ENCODE measurements around the gene NEK11. TPM values are rescaled to one million over a fixed set of nuclear protein-coding genes. Genes with fewer than 3 reads are reported as not detected.

Gene NEK11
- total RNA-seq, 2 experiments from 2014 or later, result 1.6 to 4.2 TPM

- no peaks in the 10 kb centered on the region for H3K27me3 Mint-ChIP-seq
- POLR2A ChIA-PET, result no interaction called here
- peaks cover 4% of the 10 kb centered on the region for H3K4me1 ChIP-seq (ENCODE audit: insufficient read depth, low read length)
- H3K4me1 Mint-ChIP-seq (ENCODE audit: low read depth), result peaks cover 15% of the 10 kb centered on the region
- no peak overlapping the region for H3K4me3 Mint-ChIP-seq
- no peaks in the 10 kb centered on the region for H3K27me3 ChIP-seq (ENCODE audit: control insufficient read depth in 1 of 2, insufficient read depth in 2 of 2, low read length in 2 of 2)
- no peaks in the 10 kb centered on the region for H3K9me3 Mint-ChIP-seq
- no peak for ATAC-seq (ENCODE audit: poor library complexity)
- no peak overlapping the region for H3K27ac ChIP-seq (ENCODE audit: low read depth in 1 of 2, low read length in 2 of 2)
- no peak for TF ChIP-seq CTCF (IDR thresholded peaks at IDR 0.05)
- intact Hi-C loops (cut with DNase I, micrococcal nuclease), result no loop called here
- H3K36me3 Mint-ChIP-seq (ENCODE audit: low read depth), result no peaks in the 10 kb centered on the region
- no peak overlapping the region for H3K4me3 ChIP-seq (ENCODE audit: low read length)
- no peak for DNase-seq
- CTCF ChIA-PET, result no interaction called here
- H3K9me3 ChIP-seq (ENCODE audit: control insufficient read depth in 1 of 2, insufficient read depth in 1 of 2, low read length in 2 of 2), result no peaks in the 10 kb centered on the region
- no peaks in the 10 kb centered on the region for H3K36me3 ChIP-seq (ENCODE audit: insufficient read depth, low read length)
- no peak overlapping the region for H3K27ac Mint-ChIP-seq
Measured at GRCh38 chr3:131172502-131173200, 146.0 kb downstream of the NEK11 start.

GRCh38 chr3:131174752-131175151 is 148.1 kb downstream of the NEK11 start:
- DNase-seq (peak in 6 of 14 experiments; percentile 7 to 65 (median 12)), ATAC-seq (ENCODE audit: poor library complexity) (no peak)
- Mint-ChIP-seq H3K27ac (peak overlapping the region; percentile 47), H3K9me3 (no peaks in the 10 kb centered on the region), H3K4me1 (ENCODE audit: low read depth) (peaks cover 15% of the 10 kb centered on the region), H3K4me3 (no peak overlapping the region), H3K36me3 (ENCODE audit: low read depth) (no peaks in the 10 kb centered on the region), H3K27me3 (no peaks in the 10 kb centered on the region)
- Histone ChIP-seq H3K4me3 (ENCODE audit: low read length) (no peak overlapping the region), H3K36me3 (ENCODE audit: insufficient read depth, low read length) (no peaks in the 10 kb centered on the region), H3K27ac (ENCODE audit: low read depth in 1 of 2, low read length in 2 of 2) (no peak overlapping the region), H3K9me3 (ENCODE audit: control insufficient read depth in 1 of 2, insufficient read depth in 1 of 2, low read length in 2 of 2) (no peaks in the 10 kb centered on the region), H3K27me3 (ENCODE audit: control insufficient read depth in 1 of 2, insufficient read depth in 2 of 2, low read length in 2 of 2) (no peaks in the 10 kb centered on the region), H3K4me1 (ENCODE audit: insufficient read depth, low read length) (peaks cover 4% of the 10 kb centered on the region)
- intact Hi-C loops (cut with DNase I, micrococcal nuclease), result no loop called here
- TF ChIP-seq CTCF (IDR thresholded peaks at IDR 0.05), result no peak
- POLR2A ChIA-PET, result interaction anchor here (0.9 to 1.1 kb wide), 2 partner anchors 148 to 267 kb away, joined by 3 read pairs; partner anchors contain the start of genes ASTE1 and NEK11
- CTCF ChIA-PET, result interaction anchor here (1.4 kb wide), 1 partner anchor 13 kb away, joined by 3 read pairs; no protein-coding TSS in a partner anchor

GRCh38 chr3:131178710-131179375 is 152.2 kb downstream of the NEK11 start:
- H3K27ac Mint-ChIP-seq, result no peak overlapping the region
- no peak for DNase-seq
- peaks cover 15% of the 10 kb centered on the region for H3K4me1 Mint-ChIP-seq (ENCODE audit: low read depth)
- H3K4me3 Mint-ChIP-seq, result no peak overlapping the region
- H3K36me3 ChIP-seq (ENCODE audit: insufficient read depth, low read length), result no peaks in the 10 kb centered on the region
- no peak for ATAC-seq (ENCODE audit: poor library complexity)
- H3K27me3 Mint-ChIP-seq, result no peaks in the 10 kb centered on the region
- H3K36me3 Mint-ChIP-seq (ENCODE audit: low read depth), result peaks cover 11% of the 10 kb centered on the region
- TF ChIP-seq CTCF (IDR thresholded peaks at IDR 0.05), result no peak
- H3K9me3 Mint-ChIP-seq, result peaks cover 2% of the 10 kb centered on the region
- H3K27ac ChIP-seq (ENCODE audit: low read depth in 1 of 2, low read length in 2 of 2), result no peak overlapping the region
- intact Hi-C loops (cut with DNase I, micrococcal nuclease), result no loop called here
- H3K9me3 ChIP-seq (ENCODE audit: control insufficient read depth in 1 of 2, insufficient read depth in 1 of 2, low read length in 2 of 2), result no peaks in the 10 kb centered on the region
- ChIA-PET POLR2A (no interaction called here), CTCF (no interaction called here)
- no peaks in the 10 kb centered on the region for H3K27me3 ChIP-seq (ENCODE audit: control insufficient read depth in 1 of 2, insufficient read depth in 2 of 2, low read length in 2 of 2)
- H3K4me3 ChIP-seq (ENCODE audit: low read length), result no peak overlapping the region
- H3K4me1 ChIP-seq (ENCODE audit: insufficient read depth, low read length), result peaks cover 4% of the 10 kb centered on the region

All from CD4-positive, alpha-beta T cell (primary cell).